T-cell (primary cell): ENCODE data around the gene NT5DC4. TPM values are rescaled to one million over a fixed set of nuclear protein-coding genes. Genes with fewer than 3 reads are reported as not detected.

Experiments used
- ATAC-seq, 4 experiments: fragments of 200-7000 bp in 3 of 4; fragments of 150-1000 bp in 1 of 4; cut with Tn5 transposase; replicated peaks in 1 of 4; 1 replicate in 3 of 4; 2 replicates in 1 of 4; pipeline ENCODE4 v1.10.0; 2021; ENCODE audit warnings: moderate library complexity in 3 of 4, mild to moderate bottlenecking in 2 of 4, moderate number of reproducible peaks in 1 of 4
- CTCF ChIA-PET, 2 donors: fragments of 300-600 bp; sonication (Branson Sonifier 250); formaldehyde crosslinking; loops; one replicate each; lab custom pipeline; 2022; ENCODE audit warnings: antibody characterized with exemption in 2 of 2; lab: Charles Lee
- POLR2A ChIA-PET, 2 donors: fragments of 300-600 bp; sonication (Branson Sonifier 250); formaldehyde crosslinking; loops; one replicate each; lab custom pipeline; 2022; ENCODE audit warnings: antibody characterized with exemption in 2 of 2; lab: Charles Lee
- DNase-seq, 35 experiments: peaks; one replicate each; pipeline versions ENCODE4 v3.0.0 to v3.0.0-alpha.2; 2013 to 2023
- H3K27ac ChIP-seq: one replicate; pipeline ENCODE4 v1.5.1; 2013; ENCODE audit warnings: low read length
- H3K27me3 ChIP-seq, 2 experiments: replicated peaks in 1 of 2; 1 replicate in 1 of 2; 2 replicates in 1 of 2; pipeline versions ENCODE4 v1.6.1 to v1.7.0; 2013; ENCODE audit warnings: low read length in 1 of 2, mixed read lengths in 1 of 2; ENCODE audit not compliant: control insufficient read depth in 2 of 2, insufficient read depth in 2 of 2; ENCODE audit errors: extremely low read depth in 1 of 2
- H3K36me3 ChIP-seq, 2 donors: 1 replicate in 1 of 2; 2 replicates in 1 of 2; pipeline versions ENCODE4 v1.6.1 to v1.7.0; 2013; ENCODE audit warnings: low read length in 1 of 2; ENCODE audit not compliant: control insufficient read depth in 2 of 2, insufficient read depth in 1 of 2; ENCODE audit errors: extremely low read depth in 1 of 2
- H3K4me1 ChIP-seq, 2 experiments: 1 replicate in 1 of 2; 2 replicates in 1 of 2; pipeline versions ENCODE4 v1.6.1 to v1.7.0; 2013; ENCODE audit warnings: low read length in 2 of 2, mixed read lengths in 1 of 2; ENCODE audit not compliant: insufficient read depth in 2 of 2, control insufficient read depth in 1 of 2; ENCODE audit errors: extremely low read depth in 1 of 2
- H3K4me3 ChIP-seq, 2 donors: 1 replicate in 1 of 2; 2 replicates in 1 of 2; pipeline versions ENCODE4 v1.5.1 to v1.7.0; 2013; ENCODE audit warnings: mild to moderate bottlenecking in 2 of 2, low read length in 1 of 2, moderate library complexity in 1 of 2; ENCODE audit not compliant: control insufficient read depth in 1 of 2; ENCODE audit errors: extremely low read depth in 1 of 2
- H3K9me3 ChIP-seq: 2 replicates; pipeline ENCODE4 v1.7.0; 2013
- H3K27ac Mint-ChIP-seq, 2 donors: one replicate each; pipeline ENCODE4 v1.8.0; 2020 to 2021; ENCODE audit warnings: mild to moderate bottlenecking in 2 of 2, mixed read lengths in 2 of 2
- H3K27me3 Mint-ChIP-seq, 2 donors: one replicate each; pipeline ENCODE4 v1.8.0; 2021 to 2022; ENCODE audit warnings: mixed read lengths in 2 of 2
- H3K36me3 Mint-ChIP-seq: one replicate; pipeline ENCODE4 v1.8.0; 2021; ENCODE audit warnings: mixed read lengths
- H3K4me1 Mint-ChIP-seq, 3 donors: one replicate each; pipeline ENCODE4 v1.8.0; 2020 to 2022; ENCODE audit warnings: mixed read lengths in 3 of 3, mild to moderate bottlenecking in 1 of 3
- H3K4me3 Mint-ChIP-seq, 3 donors: one replicate each; pipeline ENCODE4 v1.8.0; 2020 to 2022; ENCODE audit warnings: mild to moderate bottlenecking in 3 of 3, mixed read lengths in 3 of 3, moderate library complexity in 3 of 3
- H3K9me3 Mint-ChIP-seq, 3 donors: one replicate each; pipeline ENCODE4 v1.8.0; 2020 to 2022; ENCODE audit warnings: mixed read lengths in 3 of 3
- WGBS: methylation state at CpG from one replicate; pipeline ENCODE4 v1.1.5; 2013; ENCODE audit warnings: missing lambda C conversion rate; ENCODE audit not compliant: insufficient coverage; 5-methylcytosine and 5-hydroxymethylcytosine counted together
- total RNA-seq, 35 experiments: library from RNA in 6 of 35; stranded (reverse) in 6 of 35; fragments of 120-200 nt in 1 of 35; gene quantifications; one replicate each; pipeline versions ENCODE4 v1.2.1 to v1.2.4 and lab custom pipeline; 2013 to 2026

Gene NT5DC4
- total RNA-seq, 5 donors from 2014 or later (not counting 1 experiment from before 2014, with no cell fraction given) = not detected

DNA sequence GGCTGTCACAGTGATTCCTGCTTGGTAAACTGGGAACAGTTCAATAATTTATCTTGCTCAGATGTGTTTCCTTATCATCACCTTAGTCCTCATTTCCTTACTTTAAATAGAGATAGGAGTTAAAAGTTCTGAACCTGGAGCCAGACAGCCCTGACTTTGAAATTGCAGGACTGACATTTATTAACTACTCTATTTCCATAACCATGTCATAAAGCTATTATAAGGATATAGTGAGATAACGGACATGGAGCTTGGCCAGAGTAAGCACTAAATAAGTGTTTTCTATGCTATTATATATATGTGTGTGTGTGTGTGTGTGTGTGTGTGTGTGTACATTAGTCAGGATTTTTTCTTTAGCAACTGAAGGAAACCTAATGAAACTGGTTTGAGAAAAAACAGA lies 13.1 kb downstream of the NT5DC4 start:
- no CpG with 5 or more reads among the region's 1 CpG for WGBS
- POLR2A ChIA-PET = no interaction called here
- no peak overlapping the region for H3K4me3 Mint-ChIP-seq

GRCh38 chr2:112737542-112738232 lies 16.9 kb downstream of the NT5DC4 start:
- no CpG with 5 or more reads among the region's 1 CpG for whole genome bisulfite sequencing
- H3K4me1 ChIP-seq = no peaks in the 10 kb centered on the region
- CTCF ChIA-PET = interaction anchor here in 1 of 2 donors (1.3 to 2.0 kb wide), 2 partner anchors 11 kb away, joined by 3 to 13 read pairs; no protein-coding TSS in a partner anchor
- Mint-ChIP-seq H3K27ac (no peak overlapping the region), H3K4me1 (no peaks in the 10 kb centered on the region), H3K9me3 (no peaks in the 10 kb centered on the region), H3K4me3 (no peak overlapping the region), H3K27me3 (no peaks in the 10 kb centered on the region), H3K36me3 (no peaks in the 10 kb centered on the region)
- H3K4me3 ChIP-seq = no peak overlapping the region
- H3K36me3 ChIP-seq = no peaks in the 10 kb centered on the region
- no peak for ATAC-seq
- POLR2A ChIA-PET = no interaction called here
- no peaks in the 10 kb centered on the region for H3K27me3 ChIP-seq
- H3K27ac ChIP-seq = no peak overlapping the region
- no peaks in the 10 kb centered on the region for H3K9me3 ChIP-seq
- no peak for DNase-seq

More for the DNA sequence above, 13.1 kb downstream of the NT5DC4 start:
- H3K4me1 Mint-ChIP-seq = no peaks in the 10 kb centered on the region
- H3K27ac ChIP-seq = no peak overlapping the region
- no peaks in the 10 kb centered on the region for H3K36me3 Mint-ChIP-seq
- DNase-seq (no peak), ATAC-seq (no peak)
- H3K4me1 ChIP-seq = no peaks in the 10 kb centered on the region
- no peaks in the 10 kb centered on the region for H3K9me3 ChIP-seq
- H3K9me3 Mint-ChIP-seq = no peaks in the 10 kb centered on the region
- H3K36me3 ChIP-seq = no peaks in the 10 kb centered on the region
- no peak overlapping the region for H3K27ac Mint-ChIP-seq
- H3K27me3 ChIP-seq = peaks cover 0 to 6% of the 10 kb centered on the region in 2 experiments
- CTCF ChIA-PET = interaction anchor here in 1 of 2 donors (0.7 kb wide), 1 partner anchor 21 kb away, joined by 4 read pairs; no protein-coding TSS in a partner anchor
- no peaks in the 10 kb centered on the region for H3K27me3 Mint-ChIP-seq
- no peak overlapping the region for H3K4me3 ChIP-seq

DNA sequence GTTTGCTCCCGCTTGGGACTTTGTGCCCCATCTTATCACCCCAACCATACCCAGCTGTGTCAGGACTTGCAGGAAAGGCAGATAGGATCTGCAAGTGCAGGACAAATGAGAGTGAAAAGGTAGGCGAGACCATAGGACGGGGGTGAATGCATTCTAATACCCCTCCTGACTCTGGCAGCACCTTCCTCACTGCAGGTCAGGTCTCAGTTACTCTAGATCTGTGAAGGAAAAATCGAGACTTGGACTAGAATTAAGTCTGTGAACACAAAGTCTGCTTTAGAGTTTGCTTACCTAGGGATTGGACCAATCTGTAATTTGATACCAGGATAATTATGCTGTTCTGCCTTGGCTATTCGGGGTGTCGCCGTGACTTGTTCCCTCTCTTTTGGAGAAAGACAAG lies 19.7 kb downstream of the NT5DC4 start:
- 92% methylated on average over 4 of the region's 7 CpGs for WGBS
- no peaks in the 10 kb centered on the region for H3K36me3 Mint-ChIP-seq

DNA sequence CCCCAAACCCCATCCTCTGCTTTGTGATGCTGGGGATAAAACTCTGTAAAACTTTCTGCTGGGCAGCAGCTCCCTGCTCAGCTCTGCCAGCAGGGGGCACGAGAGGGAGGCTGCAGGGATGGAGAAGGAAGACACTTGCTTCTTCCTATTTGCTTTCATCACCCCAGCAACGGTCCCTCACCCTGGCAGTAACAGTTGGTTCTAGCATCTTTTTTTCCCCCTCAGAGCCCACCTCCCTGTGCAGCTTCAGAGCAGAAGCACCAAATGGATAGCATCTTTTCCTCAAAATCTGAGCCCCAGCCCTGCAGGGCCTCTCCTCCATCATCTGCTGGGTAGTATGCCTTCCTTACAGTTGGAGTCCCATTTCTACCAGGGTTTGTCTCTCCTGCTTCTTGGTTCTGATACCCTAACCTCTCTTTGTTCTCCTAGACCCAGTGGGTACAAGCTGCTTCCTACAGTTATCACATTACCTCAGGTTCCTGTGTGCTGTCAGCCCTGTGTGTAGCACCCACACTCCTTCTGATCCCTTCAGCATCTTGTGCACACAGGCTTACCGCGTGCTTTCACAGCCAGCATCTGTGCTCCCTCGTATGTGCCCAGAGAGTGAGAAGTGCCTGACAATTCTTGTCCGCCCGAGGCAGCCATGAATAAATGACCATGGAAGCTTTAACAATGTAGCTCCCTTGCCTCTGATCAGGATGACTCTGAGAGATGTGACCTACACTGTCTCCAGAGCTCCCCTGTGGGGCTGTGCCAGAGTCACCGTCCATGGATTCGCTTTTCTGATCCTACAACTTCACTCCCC lies 29.1 kb downstream of the NT5DC4 start:
- H3K27ac Mint-ChIP-seq = peak overlapping the region; percentile 4 to 74
- Histone ChIP-seq H3K4me3 (no peak overlapping the region), H3K27ac (peak overlapping the region; percentile 44), H3K27me3 (no peaks in the 10 kb centered on the region), H3K36me3 (no peaks in the 10 kb centered on the region), H3K4me1 (peaks cover 2 to 11% of the 10 kb centered on the region in 2 experiments), H3K9me3 (no peaks in the 10 kb centered on the region)
- no peaks in the 10 kb centered on the region for H3K9me3 Mint-ChIP-seq
- peak overlapping the region; percentile 21 to 60 (median 34) for H3K4me3 Mint-ChIP-seq
- POLR2A ChIA-PET = interaction anchor here (0.5 to 0.7 kb wide), 3 partner anchors 10 to 232 kb away, joined by 3 to 7 read pairs (median 3); no protein-coding TSS in a partner anchor
- CTCF ChIA-PET = interaction anchor here (0.6 to 5.8 kb wide), 14 partner anchors 13 to 692 kb away, joined by 3 to 67 read pairs (median 4); no protein-coding TSS in a partner anchor
- WGBS = 56% methylated on average over 8 of the region's 9 CpGs
- ATAC-seq (peak; percentile 90 to 96 (median 90)), DNase-seq (peak; percentile 56 to 87 (median 75))
- H3K27me3 Mint-ChIP-seq = no peaks in the 10 kb centered on the region
- H3K4me1 Mint-ChIP-seq = peaks cover 8 to 23% (median 10%) of the 10 kb centered on the region in 3 donors
- no peaks in the 10 kb centered on the region for H3K36me3 Mint-ChIP-seq

More for the DNA sequence above, 19.7 kb downstream of the NT5DC4 start:
- DNase-seq (no peak), ATAC-seq (no peak)
- Histone ChIP-seq H3K9me3 (no peaks in the 10 kb centered on the region), H3K4me1 (no peaks in the 10 kb centered on the region), H3K27ac (no peak overlapping the region), H3K4me3 (no peak overlapping the region), H3K27me3 (no peaks in the 10 kb centered on the region), H3K36me3 (no peaks in the 10 kb centered on the region)
- Mint-ChIP-seq H3K4me1 (no peaks in the 10 kb centered on the region), H3K27me3 (no peaks in the 10 kb centered on the region), H3K27ac (no peak overlapping the region), H3K4me3 (no peak overlapping the region), H3K9me3 (no peaks in the 10 kb centered on the region)
- POLR2A ChIA-PET = interaction anchor here in 1 of 2 donors (0.7 kb wide), 1 partner anchor 107 kb away, joined by 4 read pairs; no protein-coding TSS in a partner anchor
- CTCF ChIA-PET = interaction anchor here (0.5 to 1.0 kb wide), 2 partner anchors 13 to 160 kb away, joined by 3 to 4 read pairs; no protein-coding TSS in a partner anchor

GRCh38 chr2:112750560-112750843 lies 29.7 kb downstream of the NT5DC4 start:
- H3K4me3 Mint-ChIP-seq = peak overlapping the region in 2 of 3 donors; percentile 21 to 60

More at GRCh38 chr2:112750560-112750843, 29.7 kb downstream of the NT5DC4 start:
- H3K4me1 Mint-ChIP-seq = peaks cover 8 to 27% (median 10%) of the 10 kb centered on the region in 3 donors
- H3K27ac Mint-ChIP-seq = peak overlapping the region in 1 of 2 donors; percentile 74
- no peaks in the 10 kb centered on the region for H3K36me3 Mint-ChIP-seq
- H3K36me3 ChIP-seq = no peaks in the 10 kb centered on the region
- no peaks in the 10 kb centered on the region for H3K27me3 ChIP-seq
- POLR2A ChIA-PET = no interaction called here
- H3K4me3 ChIP-seq = no peak overlapping the region
- ATAC-seq = no peak
- H3K9me3 ChIP-seq = no peaks in the 10 kb centered on the region
- no peak overlapping the region for H3K27ac ChIP-seq
- H3K4me1 ChIP-seq = peaks cover 2 to 11% of the 10 kb centered on the region in 2 experiments
- DNase-seq = no peak
- H3K9me3 Mint-ChIP-seq = no peaks in the 10 kb centered on the region
- CTCF ChIA-PET = interaction anchor here (0.6 to 5.8 kb wide), 5 partner anchors 12 to 208 kb away, joined by 3 to 67 read pairs (median 11); no protein-coding TSS in a partner anchor
- no peaks in the 10 kb centered on the region for H3K27me3 Mint-ChIP-seq
